UCSD-AML1 (cell line): ENCODE data around the gene HAL.
"Not testable (repeated sequence)": the region's sequence is repeated elsewhere in the genome, so short reads cannot be mapped to it uniquely, and the experiment has no call there.

Source experiments
- DNase-seq: peaks from one replicate; lab custom pipeline; 2025; ENCODE audit not compliant: unreplicated experiment; lab: John Stamatoyannopoulos, UW

Gene HAL

GRCh38 chr12:95977764-95978305 lies 18.3 kb downstream of the HAL start:
- no peak for DNase-seq

- no peak for DNase-seq
Measured at GRCh38 chr12:95976416-95976832, 19.7 kb downstream of the HAL start.

- DNase-seq = no peak
Measured at GRCh38 chr12:95975491-95975890, 20.7 kb downstream of the HAL start.

- no peak for DNase-seq
Measured at GRCh38 chr12:95974358-95974757, 21.8 kb downstream of the HAL start.

- no peak for DNase-seq
Measured at GRCh38 chr12:95972832-95973456, 23.2 kb downstream of the HAL start.

GRCh38 chr12:95970905-95971304 lies 25.2 kb downstream of the HAL start:
- DNase-seq = no peak

GRCh38 chr12:95969116-95969515 lies 27.0 kb downstream of the HAL start:
- DNase-seq = not testable (repeated sequence)

- DNase-seq = no peak
Measured at GRCh38 chr12:95967301-95967700, 28.8 kb downstream of the HAL start.

GRCh38 chr12:95966287-95966870 lies 29.8 kb downstream of the HAL start:
- DNase-seq = no peak

GRCh38 chr12:95963096-95963495 lies 33.0 kb downstream of the HAL start:
- no peak for DNase-seq

- no peak for DNase-seq
Measured at GRCh38 chr12:95962222-95962621, 33.9 kb downstream of the HAL start.

- no peak for DNase-seq
Measured at GRCh38 chr12:95960241-95960640, 35.9 kb downstream of the HAL start.

- DNase-seq = no peak
Measured at GRCh38 chr12:95959107-95959506, 37.0 kb downstream of the HAL start.

- no peak for DNase-seq
Measured at GRCh38 chr12:95956557-95957145, 39.5 kb downstream of the HAL start.

GRCh38 chr12:95955549-95956159 lies 40.5 kb downstream of the HAL start:
- DNase-seq = no peak

- DNase-seq = no peak
Measured at GRCh38 chr12:95953000-95953399, 43.1 kb downstream of the HAL start.

GRCh38 chr12:95951515-95951914 lies 44.6 kb downstream of the HAL start:
- no peak for DNase-seq

- DNase-seq = no peak
Measured at GRCh38 chr12:95949477-95950206, 46.5 kb downstream of the HAL start.

GRCh38 chr12:95944108-95944704 lies 51.9 kb downstream of the HAL start:
- no peak for DNase-seq

- DNase-seq = peak; percentile 35
Measured at GRCh38 chr12:95943330-95943842, 52.8 kb downstream of the HAL start, which contains the start of gene AMDHD1. AMDHD1 (plus strand) TSS chr12:95943331; CDS start chr12:95943399, 68 bp downstream.
